Effector memory CD4-positive, alpha-beta T cell (primary cell): ENCODE results near the gene FMO4.
"Not testable (repeated sequence)": the region's sequence is repeated elsewhere in the genome, so short reads cannot be mapped to it uniquely, and the experiment has no call there.

Source experiments
- DNase-seq, 3 donors: peaks; one replicate each; pipeline ENCODE4 v3.0.0-alpha.2; 2020
- H3K27ac ChIP-seq: 2 replicates; pipeline ENCODE4 v1.7.0; 2013; ENCODE audit warnings: mild to moderate bottlenecking, low read length, moderate library complexity; ENCODE audit not compliant: insufficient read depth, poor library complexity, severe bottlenecking
- H3K27me3 ChIP-seq: replicated peaks from 2 replicates; pipeline ENCODE4 v1.7.0; 2013; ENCODE audit warnings: mild to moderate bottlenecking, low read length; ENCODE audit not compliant: insufficient read depth, control insufficient read depth, poor library complexity, severe bottlenecking
- H3K36me3 ChIP-seq: 2 replicates; pipeline ENCODE4 v1.7.0; 2013; ENCODE audit warnings: mild to moderate bottlenecking, low read length, moderate library complexity; ENCODE audit not compliant: control insufficient read depth, insufficient read depth
- H3K4me1 ChIP-seq: 2 replicates; pipeline ENCODE4 v1.7.0; 2013; ENCODE audit warnings: low read length, mild to moderate bottlenecking; ENCODE audit not compliant: control insufficient read depth, insufficient read depth, poor library complexity, severe bottlenecking
- H3K4me3 ChIP-seq: 2 replicates; pipeline ENCODE4 v1.7.0; 2013; ENCODE audit warnings: low read length, low read depth, mild to moderate bottlenecking; ENCODE audit not compliant: insufficient read depth, poor library complexity, severe bottlenecking
- H3K9me3 ChIP-seq: 2 replicates; pipeline ENCODE4 v1.7.0; 2013; ENCODE audit warnings: mild to moderate bottlenecking, low read length, moderate library complexity; ENCODE audit not compliant: control insufficient read depth

FMO4 gene

GRCh38 chr1:171373357-171374122 lies 59.6 kb downstream of the FMO4 start:
- H3K9me3 ChIP-seq, H3K27me3 ChIP-seq, H3K27ac ChIP-seq, H3K4me3 ChIP-seq, DNase-seq, H3K36me3 ChIP-seq, H3K4me1 ChIP-seq: not testable (repeated sequence)

GRCh38 chr1:171379846-171380245 lies 65.9 kb downstream of the FMO4 start:
- H3K27ac ChIP-seq, result no peak overlapping the region
- H3K36me3 ChIP-seq, result no peaks in the 10 kb centered on the region
- H3K4me3 ChIP-seq, result no peak overlapping the region
- no peaks in the 10 kb centered on the region for H3K4me1 ChIP-seq
- no peaks in the 10 kb centered on the region for H3K9me3 ChIP-seq
- DNase-seq, result no peak
- no peaks in the 10 kb centered on the region for H3K27me3 ChIP-seq

- DNase-seq, result no peak
- Histone ChIP-seq H3K4me1 (no peaks in the 10 kb centered on the region), H3K27ac (no peak overlapping the region), H3K36me3 (no peaks in the 10 kb centered on the region), H3K9me3 (no peaks in the 10 kb centered on the region), H3K27me3 (no peaks in the 10 kb centered on the region), H3K4me3 (no peak overlapping the region)
Measured at GRCh38 chr1:171381866-171382210, 67.9 kb downstream of the FMO4 start.

- Histone ChIP-seq H3K9me3 (no peaks in the 10 kb centered on the region), H3K36me3 (no peaks in the 10 kb centered on the region), H3K4me1 (no peaks in the 10 kb centered on the region), H3K4me3 (no peak overlapping the region), H3K27ac (no peak overlapping the region), H3K27me3 (no peaks in the 10 kb centered on the region)
- no peak for DNase-seq
Measured at GRCh38 chr1:171384496-171384895, 70.5 kb downstream of the FMO4 start.

GRCh38 chr1:171389171-171389570 lies 75.2 kb downstream of the FMO4 start:
- Histone ChIP-seq H3K27ac (no peak overlapping the region), H3K4me1 (no peaks in the 10 kb centered on the region), H3K9me3 (no peaks in the 10 kb centered on the region), H3K27me3 (no peaks in the 10 kb centered on the region), H3K36me3 (no peaks in the 10 kb centered on the region), H3K4me3 (no peak overlapping the region)
- no peak for DNase-seq

- H3K9me3 ChIP-seq, H3K36me3 ChIP-seq, DNase-seq, H3K27me3 ChIP-seq, H3K4me3 ChIP-seq, H3K4me1 ChIP-seq, H3K27ac ChIP-seq: not testable (repeated sequence)
Measured at GRCh38 chr1:171390740-171391139, 76.8 kb downstream of the FMO4 start.
